Thyroid gland (tissue), 4 donors: ENCODE data around the gene MCHR1. TPM values are rescaled to one million over a fixed set of nuclear protein-coding genes. Genes with fewer than 3 reads are reported as not detected.

ENCODE experiments used
- DNase-seq, 2 donors: peaks; one replicate each; pipeline ENCODE4 v3.0.0-alpha.2; 2019
- H3K27ac ChIP-seq, 3 donors: fragments of 200-600 bp; sonication (generic); 1 replicate in 2 of 3; 2 replicates in 1 of 3; pipeline ENCODE4 v1.5.1; 2016 to 2019; ENCODE audit warnings: mild to moderate bottlenecking in 1 of 3, moderate library complexity in 1 of 3
- H3K27me3 ChIP-seq: fragments of 200-600 bp; sonication (generic); one replicate; pipeline ENCODE4 v1.5.1; 2019
- H3K36me3 ChIP-seq, 2 donors: fragments of 200-600 bp; sonication (generic); one replicate each; pipeline ENCODE4 v1.5.1; 2016 to 2019
- H3K4me1 ChIP-seq, 2 donors: fragments of 200-600 bp; sonication (generic); one replicate each; pipeline ENCODE4 v1.5.1; 2017 to 2019
- H3K4me3 ChIP-seq, 3 donors: fragments of 200-600 bp; sonication (generic); replicated peaks in 1 of 3; 1 replicate in 2 of 3; 2 replicates in 1 of 3; pipeline ENCODE4 v1.5.1; 2016; ENCODE audit warnings: mild to moderate bottlenecking in 1 of 3
- H3K9me3 ChIP-seq: fragments of 200-600 bp; sonication (generic); one replicate; pipeline ENCODE4 v1.5.1; 2017
- CTCF ChIP-seq, 6 experiments: fragments of 200-600 bp in 3 of 6; fragments of 450-650 bp in 3 of 6; sonication (generic) in 3 of 6; IDR thresholded peaks; one replicate each; pipeline ENCODE4 v1.5.1; 2016 to 2019; ENCODE audit warnings: antibody characterized with exemption in 6 of 6, mild to moderate bottlenecking in 2 of 6, inconsistent platforms in 1 of 6, moderate library complexity in 1 of 6
- POLR2A ChIP-seq, 2 donors: fragments of 450-650 bp; IDR thresholded peaks; one replicate each; pipeline ENCODE4 v1.6.1; 2017; ENCODE audit warnings: antibody characterized with exemption in 2 of 2, mild to moderate bottlenecking in 2 of 2, moderate library complexity in 1 of 2
- WGBS, 2 donors: methylation state at CpG; one replicate each; pipeline ENCODE4 v1.1.5; 2017; 5-methylcytosine and 5-hydroxymethylcytosine counted together
- intact Hi-C: fragments of 100-400 bp; cut with DNase I; formaldehyde crosslinking; loops from one replicate; pipeline ENCODE4 v1.15.1; 2023
- total RNA-seq, 4 donors: library from RNA; depleted of rRNA; stranded (reverse); fragments of >200 nt; gene quantifications; one replicate each; pipeline ENCODE4 v1.2.3, GENCODE V29; 2016

The MCHR1 gene
- total RNA-seq, 4 donors from 2014 or later = not detected

GRCh38 chr22:40680819-40681183, 1.5 kb downstream of the MCHR1 start:
- intact Hi-C loops = loop anchor here (5.0 to 10.0 kb wide), 2 partner anchors 82 to 214 kb away; no protein-coding TSS in a partner anchor
- H3K4me1 ChIP-seq = peaks cover 0 to 13% of the 10 kb centered on the region in 2 donors
- TF ChIP-seq CTCF (IDR thresholded peaks at IDR 0.05) = no peak
- TF ChIP-seq POLR2A (IDR thresholded peaks at IDR 0.05) = no peak
- no peaks in the 10 kb centered on the region for H3K27me3 ChIP-seq
- DNase-seq = no peak
- H3K36me3 ChIP-seq = no peaks in the 10 kb centered on the region
- H3K27ac ChIP-seq = no peak overlapping the region
- H3K4me3 ChIP-seq = no peak overlapping the region
- no peaks in the 10 kb centered on the region for H3K9me3 ChIP-seq
- WGBS, 2 donors = 89 to 90% methylated on average over 15 of the region's 15 CpGs

GRCh38 chr22:40681451-40681850, 2.2 kb downstream of the MCHR1 start:
- Histone ChIP-seq H3K27me3 (no peaks in the 10 kb centered on the region), H3K4me1 (peaks cover 0 to 13% of the 10 kb centered on the region in 2 donors), H3K4me3 (no peak overlapping the region), H3K9me3 (no peaks in the 10 kb centered on the region), H3K27ac (no peak overlapping the region), H3K36me3 (no peaks in the 10 kb centered on the region)
- no peak for DNase-seq
- intact Hi-C loops = loop anchor here (5.0 to 10.0 kb wide), 2 partner anchors 81 to 213 kb away; no protein-coding TSS in a partner anchor
- 94 to 95% methylated on average over 19 of the region's 19 CpGs for whole genome bisulfite sequencing, 2 donors
- TF ChIP-seq POLR2A (IDR thresholded peaks at IDR 0.05) (no peak), CTCF (IDR thresholded peaks at IDR 0.05) (no peak)

GRCh38 chr22:40684728-40685127, 5.4 kb downstream of the MCHR1 start:
- no peaks in the 10 kb centered on the region for H3K36me3 ChIP-seq
- no peaks in the 10 kb centered on the region for H3K9me3 ChIP-seq
- DNase-seq = no peak
- WGBS, 2 donors = 53 to 57% methylated on average over 9 of the region's 9 CpGs
- TF ChIP-seq CTCF (IDR thresholded peaks at IDR 0.05) (no peak), POLR2A (IDR thresholded peaks at IDR 0.05) (no peak)
- H3K27me3 ChIP-seq = no peaks in the 10 kb centered on the region
- H3K4me1 ChIP-seq = peaks cover 0 to 4% of the 10 kb centered on the region in 2 donors
- intact Hi-C loops = loop anchor here (5.0 to 10.0 kb wide), 2 partner anchors 78 to 210 kb away; no protein-coding TSS in a partner anchor
- no peak overlapping the region for H3K4me3 ChIP-seq
- H3K27ac ChIP-seq = no peak overlapping the region

DNA sequence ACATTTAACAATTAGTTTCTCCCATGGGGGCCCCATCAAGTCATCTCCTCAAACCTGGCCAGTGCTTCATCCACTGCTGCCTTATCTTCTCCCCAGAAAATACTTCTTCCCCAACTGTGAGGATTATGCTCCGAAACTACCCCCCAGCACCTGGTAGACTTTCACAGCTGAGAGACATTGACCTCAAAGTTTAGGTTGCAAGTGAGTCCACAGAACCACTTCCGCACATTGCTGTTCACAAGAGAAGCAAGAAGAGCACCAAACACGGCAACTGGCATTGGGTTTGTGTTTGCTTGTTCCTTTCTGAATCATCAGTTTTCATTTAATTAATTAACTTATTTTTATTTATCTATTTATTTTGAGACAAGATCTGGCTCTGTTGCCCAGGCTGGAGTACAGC, 6.1 kb downstream of the MCHR1 start:
- Histone ChIP-seq H3K27ac (no peak overlapping the region), H3K36me3 (no peaks in the 10 kb centered on the region), H3K4me3 (no peak overlapping the region), H3K9me3 (no peaks in the 10 kb centered on the region), H3K27me3 (no peaks in the 10 kb centered on the region), H3K4me1 (peaks cover 0 to 4% of the 10 kb centered on the region in 2 donors)
- WGBS, 2 donors = 96 to 97% methylated on average over 3 of the region's 3 CpGs
- no peak for TF ChIP-seq CTCF (IDR thresholded peaks at IDR 0.05)
- TF ChIP-seq POLR2A (IDR thresholded peaks at IDR 0.05) = no peak
- DNase-seq = no peak
- intact Hi-C loops = loop anchor here (10.0 kb wide), 1 partner anchor 209 kb away; no protein-coding TSS in a partner anchor

DNA sequence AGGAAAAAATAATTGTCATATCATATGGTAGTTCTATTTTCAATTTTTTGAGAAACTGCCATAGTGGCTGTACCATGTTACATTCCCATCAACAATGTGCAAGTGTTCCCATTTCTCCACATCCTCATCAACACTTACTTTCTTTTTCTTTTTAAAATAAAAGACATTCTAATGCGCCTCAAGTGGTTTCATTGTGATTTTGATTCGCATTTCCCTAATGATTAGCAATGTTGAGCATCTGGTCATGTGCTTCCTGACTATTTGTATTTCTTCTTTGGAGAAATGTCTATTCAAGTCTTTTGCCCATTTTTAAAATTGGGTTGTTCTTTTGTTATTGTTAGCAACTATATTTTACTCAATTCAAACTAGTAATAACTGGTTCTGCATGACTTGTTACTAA, 8.4 kb downstream of the MCHR1 start:
- Histone ChIP-seq H3K27me3 (no peaks in the 10 kb centered on the region), H3K36me3 (no peaks in the 10 kb centered on the region), H3K9me3 (no peaks in the 10 kb centered on the region), H3K4me3 (no peak overlapping the region), H3K4me1 (no peaks in the 10 kb centered on the region), H3K27ac (no peak overlapping the region)
- DNase-seq = no peak
- TF ChIP-seq CTCF (IDR thresholded peaks at IDR 0.05) (no peak), POLR2A (IDR thresholded peaks at IDR 0.05) (no peak)
- 81 to 92% methylated on average over 2 of the region's 2 CpGs for WGBS, 2 donors
- intact Hi-C loops = loop anchor here (10.0 kb wide), 1 partner anchor 207 kb away; no protein-coding TSS in a partner anchor
